ENCODE results near the gene CMTM2.
A peak's percentile ranks its signal among the peaks of the same experiment; 100 is the strongest.

CMTM2 gene

GRCh38 chr16:66578651-66579531 is at the start of gene CMTM2:
Gene CMTM2 (plus strand): TSS chr16:66579463. CDS start chr16:66579608, 145 bp downstream.
- H3K4me3 Mint-ChIP-seq: no peak within 1 kb of the TSS
- H3K9me3 Mint-ChIP-seq: no peaks in the 10 kb centered on the region
- H3K27me3 Mint-ChIP-seq (ENCODE audit: low read depth, poor library complexity): peaks cover 15% of the 10 kb centered on the region
- no peak for DNase-seq
- H3K36me3 Mint-ChIP-seq (ENCODE audit: low read depth): no peaks in the 10 kb centered on the region
- H3K27ac Mint-ChIP-seq: peak within 1 kb of the TSS; percentile 47
- no peak for TF ChIP-seq CTCF (IDR thresholded peaks at IDR 0.05)
- peaks cover 27% of the 10 kb centered on the region for H3K4me1 Mint-ChIP-seq

DNA sequence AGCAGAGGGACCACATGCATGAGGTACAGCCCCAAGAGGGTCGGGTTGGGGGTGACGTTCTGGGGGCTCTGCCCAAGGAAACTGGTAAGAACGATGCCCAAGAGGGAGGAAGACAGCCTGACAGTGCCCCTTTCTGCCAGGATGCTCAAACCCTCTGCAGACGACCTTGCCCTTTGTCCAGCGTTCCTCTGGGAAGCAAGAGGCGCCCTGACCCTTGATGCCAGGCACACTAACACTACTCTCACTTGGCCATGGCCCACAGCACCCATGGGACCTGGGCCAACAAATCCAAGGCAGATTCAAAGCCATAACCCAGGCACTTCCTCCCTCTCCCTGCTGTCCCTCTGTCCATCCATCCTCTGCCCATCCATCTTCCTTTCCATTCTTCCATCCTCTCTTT is 49.8 kb upstream of the CMTM2 start:
- H3K36me3 Mint-ChIP-seq (ENCODE audit: low read depth): peaks cover 53% of the 10 kb centered on the region
- peaks cover 2% of the 10 kb centered on the region for H3K27me3 Mint-ChIP-seq (ENCODE audit: low read depth, poor library complexity)
- H3K9me3 Mint-ChIP-seq: no peaks in the 10 kb centered on the region
- DNase-seq: no peak
- no peaks in the 10 kb centered on the region for H3K4me1 Mint-ChIP-seq
- no peak overlapping the region for H3K27ac Mint-ChIP-seq
- TF ChIP-seq CTCF (IDR thresholded peaks at IDR 0.05): no peak
- no peak overlapping the region for H3K4me3 Mint-ChIP-seq

DNA sequence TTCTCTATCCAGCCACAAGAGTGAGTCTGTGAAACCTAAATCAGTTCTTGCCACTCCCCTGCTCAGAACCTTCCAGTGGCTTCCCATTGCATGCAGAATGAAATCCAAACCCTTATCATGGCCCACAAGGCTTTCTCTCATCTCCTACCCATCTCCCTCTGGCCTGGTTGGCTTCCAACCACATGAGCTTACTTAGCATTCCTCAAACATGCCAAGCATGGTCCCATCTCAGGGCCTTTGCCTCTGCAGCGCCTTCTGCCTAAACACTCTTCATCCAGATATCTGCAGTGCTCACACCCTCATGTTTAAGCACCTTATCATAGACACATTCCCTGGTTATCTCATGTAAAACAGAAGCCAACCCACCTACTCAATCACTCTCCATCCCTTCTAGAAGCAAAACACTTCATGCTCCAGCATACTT is 44.9 kb upstream of the CMTM2 start:
- peaks cover 2% of the 10 kb centered on the region for H3K27me3 Mint-ChIP-seq (ENCODE audit: low read depth, poor library complexity)
- H3K27ac Mint-ChIP-seq: no peak overlapping the region
- H3K36me3 Mint-ChIP-seq (ENCODE audit: low read depth): peaks cover 40% of the 10 kb centered on the region
- no peaks in the 10 kb centered on the region for H3K9me3 Mint-ChIP-seq
- no peak for TF ChIP-seq CTCF (IDR thresholded peaks at IDR 0.05)
- DNase-seq: no peak
- no peaks in the 10 kb centered on the region for H3K4me1 Mint-ChIP-seq
- H3K4me3 Mint-ChIP-seq: no peak overlapping the region

DNA sequence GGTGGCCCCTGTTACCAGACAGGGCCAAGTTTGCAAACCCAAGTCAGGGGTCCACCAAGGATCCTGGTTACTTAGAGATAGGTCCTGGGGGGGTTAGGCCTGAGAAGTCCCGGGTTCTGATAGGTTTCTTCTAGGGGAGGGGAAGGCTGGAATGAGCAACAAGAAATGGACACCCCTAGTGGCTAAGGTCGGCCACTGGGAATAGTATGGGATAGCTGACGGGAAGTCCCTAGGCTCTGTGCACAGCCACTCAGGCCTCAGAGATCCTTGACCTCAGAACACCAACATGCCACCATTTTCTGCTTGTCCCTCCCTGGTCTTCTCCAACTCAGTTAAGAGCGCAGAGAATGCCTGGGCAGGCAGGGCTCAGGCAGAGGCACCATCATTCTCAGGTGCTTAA is 42.7 kb upstream of the CMTM2 start:
- no peak for DNase-seq
- H3K27ac Mint-ChIP-seq: no peak overlapping the region
- no peak overlapping the region for H3K4me3 Mint-ChIP-seq
- TF ChIP-seq CTCF (IDR thresholded peaks at IDR 0.05): no peak
- H3K4me1 Mint-ChIP-seq: no peaks in the 10 kb centered on the region
- peaks cover 28% of the 10 kb centered on the region for H3K36me3 Mint-ChIP-seq (ENCODE audit: low read depth)
- no peaks in the 10 kb centered on the region for H3K9me3 Mint-ChIP-seq
- H3K27me3 Mint-ChIP-seq (ENCODE audit: low read depth, poor library complexity): peaks cover 2% of the 10 kb centered on the region

DNA sequence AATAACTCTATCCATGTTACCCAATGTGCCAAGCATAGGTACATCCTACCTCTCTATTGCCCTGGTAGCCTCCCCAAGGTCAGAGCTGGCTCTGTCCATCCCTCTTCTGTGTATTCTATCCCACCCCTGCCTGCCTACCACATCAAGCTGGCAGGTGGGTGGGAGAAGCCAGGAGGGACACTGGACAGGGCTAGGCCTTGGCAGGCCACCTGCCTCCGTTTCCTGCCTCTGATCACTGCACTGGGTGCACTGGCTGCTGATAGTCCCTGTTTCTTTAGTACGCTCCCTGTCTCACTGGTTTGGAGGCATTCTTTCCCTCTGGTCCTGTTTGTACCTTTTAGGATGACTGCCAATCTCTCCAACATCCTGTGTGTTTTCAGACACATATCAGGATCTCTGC is 42.0 kb upstream of the CMTM2 start:
- TF ChIP-seq CTCF (IDR thresholded peaks at IDR 0.05): no peak
- H3K27me3 Mint-ChIP-seq (ENCODE audit: low read depth, poor library complexity): peaks cover 2% of the 10 kb centered on the region
- DNase-seq: no peak
- no peak overlapping the region for H3K27ac Mint-ChIP-seq
- H3K9me3 Mint-ChIP-seq: no peaks in the 10 kb centered on the region
- H3K36me3 Mint-ChIP-seq (ENCODE audit: low read depth): peaks cover 27% of the 10 kb centered on the region
- no peak overlapping the region for H3K4me3 Mint-ChIP-seq
- no peaks in the 10 kb centered on the region for H3K4me1 Mint-ChIP-seq

DNA sequence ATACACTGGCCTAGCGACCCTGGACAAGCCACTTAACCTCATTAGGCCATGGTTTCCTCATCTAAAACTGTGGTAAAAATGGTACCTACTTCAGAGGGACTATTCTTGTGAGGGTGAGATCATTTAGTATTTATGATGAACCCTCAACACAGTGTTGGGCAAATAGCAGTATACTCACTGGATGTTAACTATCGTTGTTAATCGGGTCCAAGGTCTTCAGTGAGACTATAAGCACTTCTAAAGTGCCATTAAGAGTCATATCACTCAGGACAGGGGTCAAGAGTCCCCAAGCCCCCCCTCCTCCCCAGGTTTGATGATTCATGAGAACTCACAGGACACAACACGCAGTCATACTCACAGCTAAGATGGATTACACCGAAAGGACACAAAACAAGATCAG is 40.4 kb upstream of the CMTM2 start:
- Mint-ChIP-seq H3K4me3 (no peak overlapping the region), H3K9me3 (no peaks in the 10 kb centered on the region), H3K27ac (no peak overlapping the region), H3K4me1 (no peaks in the 10 kb centered on the region), H3K36me3 (ENCODE audit: low read depth) (peaks cover 22% of the 10 kb centered on the region), H3K27me3 (ENCODE audit: low read depth, poor library complexity) (peaks cover 2% of the 10 kb centered on the region)
- DNase-seq: no peak
- TF ChIP-seq CTCF (IDR thresholded peaks at IDR 0.05): no peak

All from nephron progenitor cell (in vitro differentiated cells).